HL-60 (cell line): Measurements from ENCODE around the gene SIPA1.

Source experiments
- CTCF ChIP-seq: IDR thresholded peaks from one replicate; pipeline ENCODE4 v1.5.1; 2011; ENCODE audit warnings: low read length, control low read depth, inconsistent platforms; ENCODE audit not compliant: insufficient read depth
- GABPA ChIP-seq: IDR thresholded peaks from 2 replicates; pipeline ENCODE4 v1.6.1; 2012; ENCODE audit warnings: low read depth
- POLR2AphosphoS5 ChIP-seq: IDR thresholded peaks from 2 replicates; pipeline ENCODE4 v1.6.1; 2012; ENCODE audit warnings: low read depth
- REST ChIP-seq: IDR thresholded peaks from 2 replicates; pipeline ENCODE4 v1.6.1; 2012; ENCODE audit warnings: low read depth; ENCODE audit not compliant: insufficient replicate concordance
- SPI1 ChIP-seq: IDR thresholded peaks from 2 replicates; pipeline ENCODE4 v1.6.1; 2012; ENCODE audit warnings: low read depth, mild to moderate bottlenecking, borderline replicate concordance

GRCh38 chr11:65672982-65673381, 35.1 kb downstream of the SIPA1 start:
- TF ChIP-seq CTCF (no peak), POLR2AphosphoS5 (no peak), GABPA (no peak), REST (no peak), SPI1 (no peak)
